ENCODE data around the gene SCN11A. TPM values are rescaled to one million over a fixed set of nuclear protein-coding genes. Genes with fewer than 3 reads are reported as not detected.

The SCN11A gene
- total RNA-seq, 1 experiment from 2014 or later = not detected

DNA sequence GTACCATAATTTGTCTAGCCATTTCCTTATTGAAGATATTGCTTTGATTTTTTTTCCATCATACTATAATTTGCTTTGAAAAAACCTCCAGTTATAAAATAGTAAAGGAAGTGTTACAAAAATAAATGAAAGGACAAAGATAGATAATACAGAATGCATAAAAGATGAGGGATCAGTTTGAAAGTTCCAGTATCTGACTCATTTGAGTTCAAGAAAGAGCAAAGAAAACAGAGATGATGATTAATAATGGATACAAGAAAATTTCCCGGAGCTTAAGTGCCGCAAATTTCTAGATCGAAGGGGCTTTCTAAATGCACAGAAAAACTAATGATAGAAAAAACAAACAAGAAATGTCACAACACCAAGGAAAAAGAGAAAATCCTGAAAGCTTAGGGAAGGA lies 4.4 kb upstream of the SCN11A start:
- H3K36me3 ChIP-seq (ENCODE audit: insufficient read depth, low read length, poor library complexity, severe bottlenecking) = no peaks in the 10 kb centered on the region
- intact Hi-C loops (cut with micrococcal nuclease; ENCODE audit: unreplicated experiment) = no loop called here
- no peaks in the 10 kb centered on the region for H3K4me1 ChIP-seq (ENCODE audit: insufficient read depth, low read length, poor library complexity, severe bottlenecking)
- H3K9me3 ChIP-seq (ENCODE audit: low read depth, low read length, poor library complexity, severe bottlenecking) = no peaks in the 10 kb centered on the region
- no peak overlapping the region for H3K27ac ChIP-seq (ENCODE audit: low read depth, low read length, poor library complexity, severe bottlenecking)
- TF ChIP-seq, protein P1, sequence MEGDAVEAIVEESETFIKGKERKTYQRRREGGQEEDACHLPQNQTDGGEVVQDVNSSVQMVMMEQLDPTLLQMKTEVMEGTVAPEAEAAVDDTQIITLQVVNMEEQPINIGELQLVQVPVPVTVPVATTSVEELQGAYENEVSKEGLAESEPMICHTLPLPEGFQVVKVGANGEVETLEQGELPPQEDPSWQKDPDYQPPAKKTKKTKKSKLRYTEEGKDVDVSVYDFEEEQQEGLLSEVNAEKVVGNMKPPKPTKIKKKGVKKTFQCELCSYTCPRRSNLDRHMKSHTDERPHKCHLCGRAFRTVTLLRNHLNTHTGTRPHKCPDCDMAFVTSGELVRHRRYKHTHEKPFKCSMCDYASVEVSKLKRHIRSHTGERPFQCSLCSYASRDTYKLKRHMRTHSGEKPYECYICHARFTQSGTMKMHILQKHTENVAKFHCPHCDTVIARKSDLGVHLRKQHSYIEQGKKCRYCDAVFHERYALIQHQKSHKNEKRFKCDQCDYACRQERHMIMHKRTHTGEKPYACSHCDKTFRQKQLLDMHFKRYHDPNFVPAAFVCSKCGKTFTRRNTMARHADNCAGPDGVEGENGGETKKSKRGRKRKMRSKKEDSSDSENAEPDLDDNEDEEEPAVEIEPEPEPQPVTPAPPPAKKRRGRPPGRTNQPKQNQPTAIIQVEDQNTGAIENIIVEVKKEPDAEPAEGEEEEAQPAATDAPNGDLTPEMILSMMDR (conservative IDR thresholded peaks at IDR 0.05; ENCODE audit: low read depth, low read length) = no peak
- TF ChIP-seq EZH2 (IDR thresholded peaks at IDR 0.05; ENCODE audit: borderline replicate concordance, low read depth, low read length, poor library complexity, severe bottlenecking) = no peak
- POLR2A ChIA-PET (ENCODE audit: low non-redundant PET) = no interaction called here
- no TSS peak for BruUV-seq (replicated peaks)
- CTCF ChIA-PET = no interaction called here
- no peak for DNase-seq (ENCODE audit: low spot score)
- no peak overlapping the region for H3K4me3 ChIP-seq (ENCODE audit: low read depth, low read length, poor library complexity, severe bottlenecking)
- no peaks in the 10 kb centered on the region for H3K27me3 ChIP-seq (replicated peaks; ENCODE audit: insufficient read depth, low read depth, low read length, poor library complexity)

GRCh38 chr3:39053696-39054095 lies 2.0 kb upstream of the SCN11A start:
- TF ChIP-seq EZH2 (IDR thresholded peaks at IDR 0.05; ENCODE audit: borderline replicate concordance, low read depth, low read length, poor library complexity, severe bottlenecking) = no peak
- TF ChIP-seq, protein P1 (conservative IDR thresholded peaks at IDR 0.05; ENCODE audit: low read depth, low read length) = no peak
- Histone ChIP-seq H3K4me3 (ENCODE audit: low read depth, low read length, poor library complexity, severe bottlenecking) (no peak overlapping the region), H3K36me3 (ENCODE audit: insufficient read depth, low read length, poor library complexity, severe bottlenecking) (no peaks in the 10 kb centered on the region), H3K4me1 (ENCODE audit: insufficient read depth, low read length, poor library complexity, severe bottlenecking) (no peaks in the 10 kb centered on the region), H3K27ac (ENCODE audit: low read depth, low read length, poor library complexity, severe bottlenecking) (no peak overlapping the region), H3K27me3 (replicated peaks; ENCODE audit: insufficient read depth, low read depth, low read length, poor library complexity) (no peaks in the 10 kb centered on the region), H3K9me3 (ENCODE audit: low read depth, low read length, poor library complexity, severe bottlenecking) (no peaks in the 10 kb centered on the region)
- BruUV-seq (replicated peaks) = no TSS peak
- intact Hi-C loops (cut with micrococcal nuclease; ENCODE audit: unreplicated experiment) = no loop called here
- POLR2A ChIA-PET (ENCODE audit: low non-redundant PET) = no interaction called here
- DNase-seq (ENCODE audit: low spot score) = no peak
- CTCF ChIA-PET = no interaction called here

GRCh38 chr3:39052583-39052982 lies 839 bp upstream of the SCN11A start:
- CTCF ChIA-PET = no interaction called here
- intact Hi-C loops (cut with micrococcal nuclease; ENCODE audit: unreplicated experiment) = no loop called here
- no peaks in the 10 kb centered on the region for H3K9me3 ChIP-seq (ENCODE audit: low read depth, low read length, poor library complexity, severe bottlenecking)
- POLR2A ChIA-PET (ENCODE audit: low non-redundant PET) = no interaction called here
- no peaks in the 10 kb centered on the region for H3K36me3 ChIP-seq (ENCODE audit: insufficient read depth, low read length, poor library complexity, severe bottlenecking)
- H3K27ac ChIP-seq (ENCODE audit: low read depth, low read length, poor library complexity, severe bottlenecking) = peak overlapping the region; percentile 84
- peak overlapping the region; percentile 77 for H3K4me3 ChIP-seq (ENCODE audit: low read depth, low read length, poor library complexity, severe bottlenecking)
- no TSS peak for BruUV-seq (replicated peaks)
- DNase-seq (ENCODE audit: low spot score) = no peak
- H3K4me1 ChIP-seq (ENCODE audit: insufficient read depth, low read length, poor library complexity, severe bottlenecking) = no peaks in the 10 kb centered on the region
- TF ChIP-seq, protein P1 (conservative IDR thresholded peaks at IDR 0.05; ENCODE audit: low read depth, low read length) = no peak
- TF ChIP-seq EZH2 (IDR thresholded peaks at IDR 0.05; ENCODE audit: borderline replicate concordance, low read depth, low read length, poor library complexity, severe bottlenecking) = no peak
- no peaks in the 10 kb centered on the region for H3K27me3 ChIP-seq (replicated peaks; ENCODE audit: insufficient read depth, low read depth, low read length, poor library complexity)

All from A673 (cell line).